IPS-NIHi7 (cell line): Measurements from ENCODE around the gene CAB39.
A peak's percentile ranks its signal among the peaks of the same experiment; 100 is the strongest.

Source experiments
- DNase-seq: peaks from one replicate; pipeline ENCODE4 v3.0.0; 2012; ENCODE audit warnings: mixed read lengths; ENCODE audit errors: extremely low spot score

CAB39 gene

DNA sequence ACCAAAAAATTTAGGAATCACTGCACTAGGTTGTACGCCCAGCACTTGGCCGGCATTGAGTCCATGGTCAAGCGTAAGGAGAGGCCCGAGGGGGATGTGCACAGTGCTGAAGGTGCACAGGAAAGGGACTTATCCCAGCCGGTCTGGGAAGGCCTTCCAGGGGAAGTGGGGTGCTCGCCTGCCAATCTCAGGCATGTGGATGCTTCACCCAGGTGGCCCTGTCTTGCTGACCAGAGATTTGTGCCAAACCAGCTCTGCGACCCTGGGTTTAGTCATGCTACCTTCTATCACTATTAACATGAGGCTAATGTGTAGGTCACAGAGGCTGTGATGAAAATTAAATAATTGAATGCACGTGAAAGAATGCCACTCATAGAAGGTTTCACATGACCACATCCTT is 150.4 kb downstream of the CAB39 start:
- no peak for DNase-seq

DNA sequence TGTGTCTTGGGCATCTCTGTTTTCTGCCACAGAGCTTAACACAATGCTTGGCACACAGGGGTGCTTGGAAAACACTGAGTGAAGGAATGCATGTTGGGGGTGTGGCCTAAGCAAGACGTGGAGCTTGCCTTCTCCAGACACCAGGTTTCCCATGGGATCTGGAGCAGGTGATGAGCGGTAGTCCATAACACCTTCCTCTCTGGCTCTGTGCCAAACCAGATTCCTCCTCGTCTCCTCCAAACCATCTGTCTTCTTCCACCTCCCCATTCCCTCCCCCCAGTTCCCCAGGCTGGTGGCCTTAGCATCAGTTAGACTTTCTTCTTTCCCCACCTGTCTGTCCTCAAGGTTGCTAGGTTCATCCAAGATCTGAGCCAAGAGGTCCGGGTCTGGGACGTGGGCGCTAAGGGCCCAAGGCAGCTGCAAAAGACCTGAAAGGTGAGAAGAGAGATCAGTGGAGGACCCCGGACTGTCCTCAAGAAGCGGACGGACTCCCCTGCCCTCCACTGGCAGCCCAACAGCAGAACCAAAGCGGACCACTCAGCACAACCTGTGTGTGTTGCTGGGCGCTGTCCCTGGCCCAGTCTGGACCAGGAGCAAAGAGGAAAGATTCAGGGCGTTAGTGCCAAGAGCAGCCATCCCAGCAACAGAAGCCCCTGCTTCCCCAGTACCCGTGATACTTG is 150.9 kb downstream of the CAB39 start:
- DNase-seq, result no peak

DNA sequence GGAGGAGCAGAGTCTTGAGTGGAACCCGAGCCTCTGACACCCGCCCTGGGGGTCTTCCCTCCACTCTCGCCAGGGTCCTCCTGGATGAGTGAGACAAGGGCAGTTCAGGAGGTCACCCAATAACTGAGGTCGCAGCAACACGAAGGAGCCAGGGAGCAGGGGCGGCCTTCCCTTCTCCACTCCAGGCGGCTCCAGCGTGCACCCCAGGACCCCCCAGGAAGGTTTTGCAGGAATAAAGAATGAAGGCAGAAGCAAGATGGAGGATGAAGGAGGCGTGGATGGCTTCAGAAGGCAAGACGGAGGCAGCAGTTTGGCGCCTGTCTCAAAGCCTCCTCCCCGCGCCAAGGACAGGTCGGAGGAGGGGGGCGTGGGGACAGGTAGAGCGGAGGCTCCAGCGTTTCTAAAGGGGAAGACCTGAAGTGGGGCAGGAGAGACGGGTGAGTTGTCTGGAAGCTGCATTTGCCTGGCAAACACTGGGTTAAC is 151.5 kb downstream of the CAB39 start:
- no peak for DNase-seq

DNA sequence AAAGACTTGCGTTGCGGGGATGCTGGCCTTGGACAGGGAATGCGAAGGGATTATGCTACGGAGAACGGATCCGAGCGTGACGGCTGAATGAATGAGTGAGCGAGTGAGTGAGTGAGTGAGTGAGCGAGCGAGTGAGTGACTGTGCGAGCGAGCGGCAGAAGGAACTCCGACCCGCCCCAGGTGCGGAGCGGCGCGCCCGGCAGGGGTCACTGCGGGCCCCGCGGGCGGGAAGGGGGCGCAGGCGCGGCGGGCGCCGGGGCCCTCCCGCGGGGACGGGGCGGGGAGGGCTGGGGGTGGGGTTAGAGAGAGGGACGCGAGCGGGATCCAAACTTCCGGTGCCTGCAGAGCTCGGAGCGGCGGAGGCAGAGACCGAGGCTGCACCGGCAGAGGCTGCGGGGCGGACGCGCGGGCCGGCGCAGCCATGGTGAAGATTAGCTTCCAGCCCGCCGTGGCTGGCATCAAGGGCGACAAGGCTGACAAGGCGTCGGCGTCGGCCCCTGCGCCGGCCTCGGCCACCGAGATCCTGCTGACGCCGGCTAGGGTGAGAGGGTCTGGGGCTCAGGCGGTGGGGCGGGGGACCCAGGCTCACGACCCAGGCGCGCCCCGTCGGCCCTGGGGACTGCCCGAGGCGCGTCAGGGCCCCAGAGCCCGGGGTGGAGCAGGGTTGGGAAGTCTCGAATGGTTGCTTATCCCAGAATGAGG is 152.1 kb downstream of the CAB39 start, which contains the start of gene ITM2C:
Gene ITM2C (plus strand): TSS at position 338 of the 702 bp plus-strand sequence. CDS start 84 bp downstream, at position 422.
- DNase-seq, result peak; percentile 78

DNA sequence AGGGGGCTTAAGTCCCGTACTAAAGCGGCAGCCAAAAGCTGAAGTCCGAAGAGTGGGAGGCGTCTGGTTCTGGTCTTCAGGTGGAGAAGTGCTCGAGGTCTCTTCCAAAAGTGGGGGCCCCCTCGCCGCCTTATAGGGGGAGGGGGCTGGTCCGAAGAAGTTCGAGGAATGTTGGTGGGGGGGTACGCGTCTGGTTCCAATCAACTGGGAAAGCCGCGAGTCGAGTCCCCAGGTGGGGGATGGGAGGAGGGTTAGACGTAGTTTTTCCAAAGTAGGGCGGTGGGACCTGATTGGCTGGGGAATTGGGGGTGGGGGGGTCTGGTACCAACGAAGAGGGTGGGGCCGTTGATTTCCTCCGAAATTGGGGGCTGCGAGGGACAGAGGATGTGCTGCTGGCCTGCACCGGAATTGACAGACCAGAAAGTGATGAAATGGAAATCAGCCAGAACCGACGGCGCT is 152.7 kb downstream of the CAB39 start:
- peak; percentile 52 for DNase-seq

DNA sequence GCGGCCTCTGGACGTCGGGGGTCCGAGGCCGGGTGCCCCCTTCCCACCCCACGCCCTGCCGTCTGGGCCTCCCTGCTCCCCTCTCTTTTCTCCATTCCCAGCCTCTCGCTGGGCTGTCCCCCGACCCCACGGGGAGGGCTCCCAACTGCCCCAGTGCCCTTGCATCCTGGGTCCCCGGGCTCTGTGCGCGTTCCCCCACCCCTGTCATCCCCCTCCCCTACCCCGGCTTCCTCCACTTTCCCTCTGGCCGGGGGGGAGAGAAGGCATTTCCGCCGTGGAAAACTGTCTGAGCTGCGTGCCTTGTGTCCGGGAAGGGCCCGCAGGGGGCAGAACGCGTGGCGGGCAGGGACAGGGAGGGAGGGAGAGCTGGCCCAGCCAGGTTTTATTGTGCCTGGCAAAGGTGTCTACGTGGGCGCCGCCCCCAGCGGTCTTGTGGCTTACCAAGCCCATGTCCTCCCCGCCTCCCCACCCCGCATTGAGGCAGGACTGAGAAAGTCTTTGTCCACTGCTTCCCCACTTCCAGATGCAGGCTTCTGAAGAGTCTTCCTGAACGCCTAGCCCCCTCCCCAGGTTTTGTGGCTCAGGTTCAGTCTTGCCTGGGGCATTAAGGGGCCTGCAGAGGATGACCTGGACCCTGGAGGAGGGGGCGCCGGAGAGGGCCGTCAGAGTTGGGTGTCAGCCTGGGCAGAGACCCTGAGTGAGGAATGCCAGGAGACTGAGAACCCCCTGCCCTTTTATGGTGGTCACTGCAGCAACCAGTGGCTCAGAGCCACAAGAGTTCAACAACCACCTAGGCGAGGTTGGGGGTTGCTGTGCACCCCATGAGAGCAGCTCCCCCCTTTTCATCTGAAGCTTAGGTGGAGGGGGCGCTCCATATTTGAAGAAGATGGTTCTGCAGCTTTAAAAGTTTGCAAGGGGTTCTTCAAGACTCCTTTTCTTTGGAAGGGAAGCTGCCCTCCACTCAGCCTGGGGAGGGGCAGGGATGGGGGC is 153.4 kb downstream of the CAB39 start:
- peak; percentile 48 for DNase-seq

DNA sequence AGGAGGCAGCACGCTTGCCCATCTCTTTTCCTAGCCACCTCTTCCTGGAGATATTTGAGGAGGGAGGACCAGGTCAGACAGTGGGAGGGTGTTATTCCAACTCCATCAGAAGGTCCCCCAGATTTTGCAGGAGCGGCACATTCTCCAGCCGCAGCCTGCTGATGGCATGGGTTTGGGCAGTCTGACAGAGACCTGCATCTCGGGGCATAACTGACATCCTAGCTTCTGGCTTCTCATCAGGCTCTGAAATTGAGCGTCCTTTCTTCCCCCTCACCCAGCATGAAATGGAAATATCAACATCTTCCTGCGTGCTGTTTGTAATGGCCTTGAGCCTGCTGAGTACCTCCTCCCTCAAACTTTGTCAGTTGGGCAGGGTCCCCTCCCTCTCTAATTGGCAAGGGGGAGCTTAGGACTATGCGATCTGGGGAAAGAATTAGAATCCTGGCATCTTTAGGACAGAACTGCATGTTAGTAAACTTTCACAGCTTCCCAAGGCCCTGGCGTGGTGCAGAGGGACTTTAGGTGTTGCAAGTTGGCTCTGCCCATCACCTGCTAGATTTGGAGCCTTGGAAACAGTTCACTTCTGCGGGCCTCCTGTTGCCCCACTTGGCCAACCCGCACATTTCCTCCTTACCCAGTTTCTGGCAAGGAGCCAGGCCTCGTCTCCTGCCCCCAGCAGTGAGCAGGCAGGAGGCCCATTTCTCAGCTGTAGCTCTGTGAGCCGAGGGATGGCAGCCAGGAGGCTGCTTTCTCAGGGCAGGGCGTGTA is 154.3 kb downstream of the CAB39 start:
- no peak for DNase-seq

DNA sequence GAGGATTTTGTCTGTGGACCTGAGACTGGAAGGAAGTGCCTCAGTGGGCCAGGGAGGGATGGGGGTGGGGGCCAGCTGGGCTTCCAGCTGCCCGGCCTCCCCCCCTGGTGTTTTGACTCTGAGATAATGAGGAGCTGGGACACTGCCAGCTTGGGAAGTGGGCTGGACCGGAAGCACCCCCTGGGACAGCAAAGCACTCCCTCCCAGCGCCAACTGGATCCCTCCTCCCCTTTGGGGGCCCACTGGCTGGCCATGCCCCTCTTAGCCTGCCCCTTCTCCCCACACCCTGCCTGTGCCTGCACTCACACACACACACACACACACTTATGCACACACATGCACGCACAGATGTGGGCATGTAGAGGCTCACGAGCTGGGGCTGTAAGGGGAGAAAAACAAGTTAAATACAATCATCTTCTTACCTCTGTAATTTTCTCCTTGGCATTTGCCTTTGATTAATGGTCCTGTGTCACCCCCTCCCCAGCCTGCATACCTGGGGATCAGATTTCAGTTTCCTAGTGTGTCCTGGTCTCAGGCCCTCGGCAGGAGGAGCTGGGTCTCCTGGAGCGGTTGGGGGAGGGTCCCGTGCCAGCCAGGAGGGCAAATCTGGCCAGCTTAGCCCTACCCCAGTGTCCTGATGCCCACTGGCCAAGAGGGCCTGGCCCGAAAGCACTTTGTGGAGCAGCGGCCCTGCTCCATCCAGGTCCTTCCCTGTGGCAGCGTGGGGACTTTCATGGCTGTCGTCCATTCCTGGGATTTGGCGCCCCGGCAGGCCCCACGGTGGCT is 155.7 kb downstream of the CAB39 start:
- DNase-seq, result peak; percentile 52

DNA sequence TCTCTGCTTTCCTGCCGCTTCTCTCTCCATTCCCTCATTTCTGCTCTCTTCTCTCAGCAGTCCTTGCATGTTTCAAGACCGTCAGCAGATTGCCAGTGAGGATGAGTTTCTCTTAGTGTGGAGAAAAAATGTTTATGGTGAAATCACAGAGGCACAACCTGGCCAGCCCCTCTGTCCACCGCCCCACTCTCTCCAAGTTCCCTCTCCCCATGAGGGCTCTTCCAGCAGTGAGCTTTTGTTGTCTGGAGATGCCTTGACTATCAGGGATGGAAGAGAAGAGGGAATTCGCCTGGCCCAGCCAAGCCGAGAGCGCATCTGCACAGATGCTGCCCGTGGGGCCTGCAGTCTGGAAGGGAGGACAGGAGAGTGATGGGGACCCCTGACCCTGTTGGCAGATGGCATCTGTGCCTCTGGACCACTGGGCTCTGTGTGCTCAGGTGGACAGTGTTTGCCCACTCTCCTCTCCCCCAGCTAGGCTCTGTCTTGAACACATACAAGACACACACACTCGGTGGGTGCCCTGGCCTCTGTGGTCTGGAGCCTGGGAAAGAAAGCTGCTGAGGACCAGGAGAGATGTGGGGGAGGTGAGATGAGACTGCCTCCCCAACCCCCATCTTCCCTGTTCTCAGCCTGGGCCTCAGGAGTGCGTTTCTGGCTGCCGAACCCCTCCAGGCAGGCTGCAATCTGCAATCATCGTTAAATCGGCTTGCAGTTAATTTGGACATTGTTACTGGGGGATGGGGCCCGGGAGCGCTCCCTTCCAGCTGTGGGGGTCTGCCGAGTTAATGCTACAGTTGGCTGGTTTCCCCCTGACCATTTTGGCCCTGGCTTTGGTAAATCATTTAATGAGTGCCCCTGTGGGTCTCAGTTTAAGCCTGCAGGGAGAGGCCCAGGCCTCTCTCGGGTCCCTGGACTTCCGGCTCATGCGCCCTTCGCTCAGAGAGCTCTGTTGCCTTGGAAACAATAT is 156.6 kb downstream of the CAB39 start:
- DNase-seq, result peak; percentile 27

DNA sequence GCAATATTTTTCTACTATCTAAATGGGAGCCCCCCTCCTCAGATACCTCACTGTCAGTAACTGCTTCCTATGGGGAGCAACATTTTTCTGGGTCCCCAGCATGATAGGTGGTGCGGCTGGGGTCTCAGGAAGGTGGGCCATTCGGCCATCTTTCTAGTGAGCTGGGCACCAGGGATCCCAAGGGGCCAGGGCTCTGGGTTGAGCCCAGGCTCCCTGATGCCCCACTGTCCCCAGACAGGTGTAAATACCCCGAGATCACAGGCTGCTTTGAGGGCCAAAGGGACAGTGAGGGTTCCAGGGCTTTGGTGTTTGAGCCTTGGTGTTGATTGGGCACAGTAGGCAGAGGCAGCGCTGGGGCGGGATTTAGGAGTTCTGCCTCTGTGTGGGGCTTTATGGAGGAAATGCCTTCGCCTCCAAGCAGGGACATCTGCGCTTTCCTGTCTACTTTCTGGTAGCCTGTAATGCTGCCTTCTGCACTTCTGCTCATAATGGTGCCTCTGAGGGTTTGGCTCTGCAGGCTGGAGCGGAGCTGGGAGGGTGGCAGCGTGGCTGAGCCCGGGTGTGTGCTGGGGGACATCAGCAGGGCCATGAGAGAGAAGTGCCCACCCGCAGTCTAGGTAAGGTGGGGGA is 157.4 kb downstream of the CAB39 start:
- no peak for DNase-seq
